Liver (tissue), 9 donors: ENCODE data around the gene TTC12. TPM values are rescaled to one million over a fixed set of nuclear protein-coding genes. Genes with fewer than 3 reads are reported as not detected.

Source experiments
- DNase-seq: peaks from one replicate; pipeline ENCODE4 v3.0.0-alpha.2; 2017; ENCODE audit warnings: low spot score
- H3K27ac ChIP-seq, 2 donors: one replicate each; pipeline ENCODE4 v1.7.0; 2013; ENCODE audit warnings: inconsistent platforms in 2 of 2, low read length in 2 of 2, control low read depth in 1 of 2, low read depth in 1 of 2, mild to moderate bottlenecking in 1 of 2
- H3K27me3 ChIP-seq, 4 donors: one replicate each; pipeline versions ENCODE4 v1.6.1 to v1.7.0; 2013; ENCODE audit warnings: low read length in 3 of 4, inconsistent platforms in 1 of 4, mild to moderate bottlenecking in 1 of 4, moderate library complexity in 1 of 4; ENCODE audit not compliant: control insufficient read depth in 4 of 4, insufficient read depth in 4 of 4
- H3K36me3 ChIP-seq, 4 donors: one replicate each; pipeline versions ENCODE4 v1.6.1 to v1.7.0; 2013; ENCODE audit warnings: low read length in 3 of 4, mild to moderate bottlenecking in 3 of 4, low read depth in 1 of 4, moderate library complexity in 1 of 4; ENCODE audit not compliant: control insufficient read depth in 4 of 4, insufficient read depth in 3 of 4
- H3K4me1 ChIP-seq, 4 donors: one replicate each; pipeline versions ENCODE4 v1.6.1 to v1.7.0; 2013; ENCODE audit warnings: low read length in 3 of 4, mild to moderate bottlenecking in 3 of 4, moderate library complexity in 1 of 4; ENCODE audit not compliant: control insufficient read depth in 4 of 4, insufficient read depth in 4 of 4
- H3K4me3 ChIP-seq, 3 donors: one replicate each; pipeline versions ENCODE4 v1.6.1 to v1.7.0; 2013; ENCODE audit warnings: low read length in 3 of 3, control low read depth in 1 of 3, low read depth in 1 of 3, mild to moderate bottlenecking in 1 of 3
- H3K9ac ChIP-seq, 2 donors: one replicate each; pipeline ENCODE4 v1.7.0; 2013; ENCODE audit warnings: low read length in 2 of 2, mild to moderate bottlenecking in 2 of 2, moderate library complexity in 2 of 2, control low read depth in 1 of 2, low read depth in 1 of 2
- H3K9me3 ChIP-seq, 4 donors: one replicate each; pipeline versions ENCODE4 v1.6.1 to v1.7.0; 2013; ENCODE audit warnings: low read length in 3 of 4; ENCODE audit not compliant: control insufficient read depth in 4 of 4
- EGR1 ChIP-seq, 2 donors: IDR thresholded peaks; 2 replicates each; pipeline ENCODE4 v1.6.1; 2016 to 2018; ENCODE audit warnings: antibody characterized with exemption in 2 of 2, low read depth in 2 of 2
- FOXA1 ChIP-seq: IDR thresholded peaks from 2 replicates; pipeline ENCODE4 v1.6.1; 2016; ENCODE audit warnings: antibody characterized with exemption
- FOXA2 ChIP-seq: IDR thresholded peaks from 2 replicates; pipeline ENCODE4 v1.6.1; 2016; ENCODE audit warnings: antibody characterized with exemption
- GABPA ChIP-seq, 2 donors: IDR thresholded peaks in 1 of 2; conservative IDR thresholded peaks in 1 of 2; 2 replicates each; pipeline ENCODE4 v1.6.1; 2016; ENCODE audit warnings: antibody characterized with exemption in 2 of 2, mild to moderate bottlenecking in 1 of 2, moderate library complexity in 1 of 2
- HNF4A ChIP-seq, 2 donors: conservative IDR thresholded peaks; 2 replicates each; pipeline ENCODE4 v1.6.1; 2016; ENCODE audit warnings: antibody characterized with exemption in 2 of 2, mild to moderate bottlenecking in 2 of 2
- HNF4G ChIP-seq: IDR thresholded peaks from 2 replicates; pipeline ENCODE4 v1.6.1; 2016; ENCODE audit warnings: antibody characterized with exemption
- JUND ChIP-seq, 2 donors: IDR thresholded peaks; 2 replicates each; pipeline ENCODE4 v1.6.1; 2016; ENCODE audit warnings: antibody characterized with exemption in 2 of 2
- NR2F2 ChIP-seq: IDR thresholded peaks from 2 replicates; pipeline ENCODE4 v1.6.1; 2016; ENCODE audit warnings: antibody characterized with exemption
- RAD21 ChIP-seq, 2 donors: IDR thresholded peaks; 2 replicates each; pipeline ENCODE4 v1.6.1; 2016; ENCODE audit warnings: antibody characterized with exemption in 2 of 2, mild to moderate bottlenecking in 2 of 2
- RXRA ChIP-seq, 2 donors: IDR thresholded peaks; 2 replicates each; pipeline ENCODE4 v1.6.1; 2017 to 2018; ENCODE audit warnings: antibody characterized with exemption in 2 of 2, mild to moderate bottlenecking in 1 of 2
- SP1 ChIP-seq: IDR thresholded peaks from 2 replicates; pipeline ENCODE4 v1.6.1; 2018; ENCODE audit warnings: antibody characterized with exemption, mild to moderate bottlenecking
- TAF1 ChIP-seq: conservative IDR thresholded peaks from 2 replicates; pipeline ENCODE4 v1.6.1; 2016; ENCODE audit warnings: antibody characterized with exemption, mild to moderate bottlenecking
- YY1 ChIP-seq: IDR thresholded peaks from 2 replicates; pipeline ENCODE4 v1.6.1; 2016; ENCODE audit warnings: antibody characterized with exemption, mild to moderate bottlenecking
- WGBS: extraction: QIAGEN DNeasy Blood & Tissue Kit; methylation state at CpG from one replicate; pipeline ENCODE4 v1.1.7; 2013; 5-methylcytosine and 5-hydroxymethylcytosine counted together
- polyA plus RNA-seq, 2 donors: library from polyadenylated mRNA; stranded (reverse) in 1 of 2; unstranded in 1 of 2; fragments of 200-250 nt in 1 of 2; fragments of >200 nt in 1 of 2; fragmentation: Nextera tagmentation in 1 of 2; extraction: Ambion mirVana in 1 of 2; gene quantifications; one replicate each; pipeline versions ENCODE4 v1.2.1 to v1.2.3, GENCODE V29; 2013 to 2015
- total RNA-seq, 2 donors: library from RNA; depleted of rRNA; stranded (reverse); fragments of >200 nt; gene quantifications; one replicate each; pipeline ENCODE4 v1.2.3, GENCODE V29; 2014
- TF ChIP-seq, protein P1 (sequence below): IDR thresholded peaks from 2 replicates; pipeline ENCODE4 v1.6.1; 2016; ENCODE audit warnings: antibody characterized with exemption
- TF ChIP-seq, protein P2 (sequence below): IDR thresholded peaks from 2 replicates; pipeline ENCODE4 v1.6.1; 2016; ENCODE audit warnings: antibody characterized with exemption
- TF ChIP-seq, protein P3 (sequence below): fragments of 150-350 bp; IDR thresholded peaks from 2 replicates; pipeline ENCODE4 v1.5.1; 2017; ENCODE audit warnings: improper control_type of control experiment, low read depth, low read length; ENCODE audit not compliant: missing input control
- TF ChIP-seq, protein P4 (sequence below): IDR thresholded peaks from 2 replicates; pipeline ENCODE4 v1.6.1; 2016; ENCODE audit warnings: antibody characterized with exemption
- donor health status: healthy.
- donor health status: healthy.
- donor health status: healthy.
- donor health status: healthy.
- donor health status: healthy.

The TTC12 gene, protein sequence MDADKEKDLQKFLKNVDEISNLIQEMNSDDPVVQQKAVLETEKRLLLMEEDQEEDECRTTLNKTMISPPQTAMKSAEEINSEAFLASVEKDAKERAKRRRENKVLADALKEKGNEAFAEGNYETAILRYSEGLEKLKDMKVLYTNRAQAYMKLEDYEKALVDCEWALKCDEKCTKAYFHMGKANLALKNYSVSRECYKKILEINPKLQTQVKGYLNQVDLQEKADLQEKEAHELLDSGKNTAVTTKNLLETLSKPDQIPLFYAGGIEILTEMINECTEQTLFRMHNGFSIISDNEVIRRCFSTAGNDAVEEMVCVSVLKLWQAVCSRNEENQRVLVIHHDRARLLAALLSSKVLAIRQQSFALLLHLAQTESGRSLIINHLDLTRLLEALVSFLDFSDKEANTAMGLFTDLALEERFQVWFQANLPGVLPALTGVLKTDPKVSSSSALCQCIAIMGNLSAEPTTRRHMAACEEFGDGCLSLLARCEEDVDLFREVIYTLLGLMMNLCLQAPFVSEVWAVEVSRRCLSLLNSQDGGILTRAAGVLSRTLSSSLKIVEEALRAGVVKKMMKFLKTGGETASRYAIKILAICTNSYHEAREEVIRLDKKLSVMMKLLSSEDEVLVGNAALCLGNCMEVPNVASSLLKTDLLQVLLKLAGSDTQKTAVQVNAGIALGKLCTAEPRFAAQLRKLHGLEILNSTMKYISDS
- 1 to 10 TPM; 5.7 to 9.0 TPM for total RNA-seq
- polyA plus RNA-seq, result 1 to 10 TPM; 2.8 to 3.0 TPM

DNA sequence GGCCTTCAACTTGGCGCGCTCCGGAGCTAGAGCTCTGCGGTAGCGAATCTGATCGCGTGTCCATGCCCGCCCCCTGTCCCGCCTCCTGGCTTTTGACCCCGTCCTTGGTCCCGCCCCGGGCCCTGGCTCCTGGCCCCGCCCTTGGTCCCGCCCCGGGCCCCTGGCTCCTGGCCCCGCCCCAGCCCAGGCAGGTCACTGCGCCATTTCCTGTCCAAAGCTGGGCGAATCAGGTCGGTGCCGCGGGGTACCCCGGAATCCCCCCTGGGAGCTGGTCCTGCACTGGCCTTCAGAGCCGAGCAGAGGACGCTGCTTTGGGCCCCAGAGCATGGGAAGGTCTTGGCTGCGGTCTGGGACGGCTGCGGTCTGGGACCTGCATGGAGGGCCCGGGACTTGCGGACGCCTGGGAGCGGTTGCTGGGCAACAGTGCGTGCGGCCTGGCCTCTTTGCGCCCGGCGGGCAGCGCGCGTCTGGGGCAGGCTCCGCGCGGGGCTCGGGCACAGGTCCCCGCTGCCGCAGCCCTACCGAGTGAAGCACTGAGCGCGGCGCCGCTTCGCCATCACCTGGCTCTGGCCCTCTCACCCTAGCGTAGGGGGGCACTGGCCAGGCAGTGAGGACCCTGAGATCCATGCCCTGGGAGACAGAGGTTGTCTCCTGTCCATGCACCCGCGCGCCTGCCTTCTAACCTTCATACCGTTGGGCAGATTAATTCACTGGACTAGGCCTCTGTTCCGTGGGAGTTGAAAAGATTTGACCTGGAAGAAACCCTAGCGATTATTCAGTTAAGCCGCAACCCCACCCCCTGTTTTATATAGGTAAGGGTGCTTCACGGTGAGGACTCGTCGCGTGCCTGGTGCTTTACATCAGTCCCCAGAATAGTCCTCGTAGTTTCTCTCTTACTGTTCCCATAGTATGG, at the start of gene TTC12:
Gene TTC12, plus strand, starts transcription at position 195 of the 913 bp plus-strand sequence. CDS start 1,675 bp downstream, outside the sequence.
- Histone ChIP-seq H3K27ac (peak within 1 kb of the TSS; percentile 82 to 85), H3K27me3 (no peaks in the 10 kb centered on the region), H3K36me3 (peaks cover 0 to 3% (median under 1%) of the 10 kb centered on the region in 4 donors), H3K9ac (peak within 1 kb of the TSS; percentile 12 to 82), H3K4me3 (peak within 1 kb of the TSS; percentile 70 to 93 (median 74)), H3K4me1 (peaks cover 0 to 18% (median 12%) of the 10 kb centered on the region in 4 donors), H3K9me3 (no peaks in the 10 kb centered on the region)
- peak; percentile 97 for DNase-seq
- TF ChIP-seq GABPA (IDR thresholded peaks at IDR 0.05 in 1 of 2, conservative IDR thresholded peaks at IDR 0.05 in 1 of 2) (peak in 1 of 2 donors; percentile 70), EGR1 (IDR thresholded peaks at IDR 0.05; ENCODE audit: low read depth in 2 of 2) (no peak), JUND (IDR thresholded peaks at IDR 0.05) (no peak), FOXA2 (no peak), YY1 (peak; percentile 64), SP1 (peak; percentile 96), TAF1 (no peak), HNF4A (conservative IDR thresholded peaks at IDR 0.05) (peak; percentile 86 to 87), HNF4G (no peak), RAD21 (IDR thresholded peaks at IDR 0.05) (peak in 1 of 2 donors; percentile 13), RXRA (IDR thresholded peaks at IDR 0.05) (peak; percentile 34 to 44), FOXA1 (no peak), NR2F2 (peak; percentile 70)
- TF ChIP-seq, protein P1, sequence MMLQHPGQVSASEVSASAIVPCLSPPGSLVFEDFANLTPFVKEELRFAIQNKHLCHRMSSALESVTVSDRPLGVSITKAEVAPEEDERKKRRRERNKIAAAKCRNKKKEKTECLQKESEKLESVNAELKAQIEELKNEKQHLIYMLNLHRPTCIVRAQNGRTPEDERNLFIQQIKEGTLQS, result no peak
- TF ChIP-seq, protein P2, sequence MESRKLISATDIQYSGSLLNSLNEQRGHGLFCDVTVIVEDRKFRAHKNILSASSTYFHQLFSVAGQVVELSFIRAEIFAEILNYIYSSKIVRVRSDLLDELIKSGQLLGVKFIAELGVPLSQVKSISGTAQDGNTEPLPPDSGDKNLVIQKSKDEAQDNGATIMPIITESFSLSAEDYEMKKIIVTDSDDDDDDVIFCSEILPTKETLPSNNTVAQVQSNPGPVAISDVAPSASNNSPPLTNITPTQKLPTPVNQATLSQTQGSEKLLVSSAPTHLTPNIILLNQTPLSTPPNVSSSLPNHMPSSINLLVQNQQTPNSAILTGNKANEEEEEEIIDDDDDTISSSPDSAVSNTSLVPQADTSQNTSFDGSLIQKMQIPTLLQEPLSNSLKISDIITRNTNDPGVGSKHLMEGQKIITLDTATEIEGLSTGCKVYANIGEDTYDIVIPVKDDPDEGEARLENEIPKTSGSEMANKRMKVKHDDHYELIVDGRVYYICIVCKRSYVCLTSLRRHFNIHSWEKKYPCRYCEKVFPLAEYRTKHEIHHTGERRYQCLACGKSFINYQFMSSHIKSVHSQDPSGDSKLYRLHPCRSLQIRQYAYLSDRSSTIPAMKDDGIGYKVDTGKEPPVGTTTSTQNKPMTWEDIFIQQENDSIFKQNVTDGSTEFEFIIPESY, result no peak
- TF ChIP-seq, protein P3, sequence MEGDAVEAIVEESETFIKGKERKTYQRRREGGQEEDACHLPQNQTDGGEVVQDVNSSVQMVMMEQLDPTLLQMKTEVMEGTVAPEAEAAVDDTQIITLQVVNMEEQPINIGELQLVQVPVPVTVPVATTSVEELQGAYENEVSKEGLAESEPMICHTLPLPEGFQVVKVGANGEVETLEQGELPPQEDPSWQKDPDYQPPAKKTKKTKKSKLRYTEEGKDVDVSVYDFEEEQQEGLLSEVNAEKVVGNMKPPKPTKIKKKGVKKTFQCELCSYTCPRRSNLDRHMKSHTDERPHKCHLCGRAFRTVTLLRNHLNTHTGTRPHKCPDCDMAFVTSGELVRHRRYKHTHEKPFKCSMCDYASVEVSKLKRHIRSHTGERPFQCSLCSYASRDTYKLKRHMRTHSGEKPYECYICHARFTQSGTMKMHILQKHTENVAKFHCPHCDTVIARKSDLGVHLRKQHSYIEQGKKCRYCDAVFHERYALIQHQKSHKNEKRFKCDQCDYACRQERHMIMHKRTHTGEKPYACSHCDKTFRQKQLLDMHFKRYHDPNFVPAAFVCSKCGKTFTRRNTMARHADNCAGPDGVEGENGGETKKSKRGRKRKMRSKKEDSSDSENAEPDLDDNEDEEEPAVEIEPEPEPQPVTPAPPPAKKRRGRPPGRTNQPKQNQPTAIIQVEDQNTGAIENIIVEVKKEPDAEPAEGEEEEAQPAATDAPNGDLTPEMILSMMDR, result no peak
- 5% methylated on average over 64 of the region's 64 CpGs for WGBS

DNA sequence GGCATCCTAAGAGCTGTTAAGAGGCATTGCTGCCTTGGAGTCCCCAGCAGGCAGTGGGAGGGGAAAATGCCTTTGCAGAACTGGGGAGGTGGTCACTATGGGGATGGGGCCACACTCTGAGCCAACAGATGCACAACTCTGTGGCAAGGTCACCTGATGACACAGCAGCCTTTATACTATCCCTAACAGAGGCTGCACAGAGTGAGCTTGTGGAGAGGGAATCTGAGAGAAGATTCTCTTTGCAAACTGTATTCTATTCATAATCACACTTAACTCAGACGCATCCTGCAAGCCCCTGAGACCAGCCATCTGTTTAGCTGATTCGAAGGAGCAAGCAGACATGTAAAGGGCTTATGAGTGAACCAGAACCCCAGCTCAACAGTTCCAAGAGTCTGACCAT, 49.0 kb upstream of the TTC12 start:
- no peaks in the 10 kb centered on the region for H3K36me3 ChIP-seq
- no peaks in the 10 kb centered on the region for H3K9me3 ChIP-seq
- H3K4me3 ChIP-seq, result no peak overlapping the region
- H3K4me1 ChIP-seq, result no peaks in the 10 kb centered on the region
- TF ChIP-seq EGR1 (IDR thresholded peaks at IDR 0.05; ENCODE audit: low read depth in 2 of 2), result no peak
- TF ChIP-seq, protein P4, sequence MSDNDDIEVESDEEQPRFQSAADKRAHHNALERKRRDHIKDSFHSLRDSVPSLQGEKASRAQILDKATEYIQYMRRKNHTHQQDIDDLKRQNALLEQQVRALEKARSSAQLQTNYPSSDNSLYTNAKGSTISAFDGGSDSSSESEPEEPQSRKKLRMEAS, result no peak
- TF ChIP-seq, protein P3, result no peak
- TF ChIP-seq JUND (IDR thresholded peaks at IDR 0.05), result no peak
- TF ChIP-seq, protein P2, result no peak
- TF ChIP-seq SP1, result no peak
- TF ChIP-seq RAD21 (IDR thresholded peaks at IDR 0.05), result no peak
- 80% methylated on average over 2 of the region's 2 CpGs for WGBS
- H3K27me3 ChIP-seq, result peaks cover 0 to 5% (median 0%) of the 10 kb centered on the region in 4 donors
- no peak overlapping the region for H3K27ac ChIP-seq
- H3K9ac ChIP-seq, result no peak overlapping the region
- no peak for DNase-seq
